HepG2 (cell line): ENCODE data around the gene ZNF446. TPM values are rescaled to one million over a fixed set of nuclear protein-coding genes. Genes with fewer than 3 reads are reported as not detected.

Experiments used
- ATF7 ChIP-seq, 2 experiments: fragments of 450-650 bp in 1 of 2; sonication (generic) in 1 of 2; formaldehyde crosslinking in 1 of 2; IDR thresholded peaks; 2 replicates each; pipeline versions ENCODE4 v1.4.0 to v1.6.1; 2016 to 2020; ENCODE audit warnings: antibody characterized with exemption in 1 of 2, mild to moderate bottlenecking in 1 of 2, missing genetic modification reagents in 1 of 2
- GABPA ChIP-seq, 2 experiments: IDR thresholded peaks; 2 replicates each; pipeline ENCODE4 v1.6.1; 2011 to 2016; ENCODE audit warnings: low read depth in 2 of 2, low read length in 1 of 2, missing biosample characterization in 1 of 2, missing genetic modification characterization in 1 of 2
- ISX ChIP-seq: sonication (generic); formaldehyde crosslinking; conservative IDR thresholded peaks from 2 replicates; pipeline ENCODE4 v1.5.0; 2020; ENCODE audit warnings: missing genetic modification reagents
- JARID2 ChIP-seq: sonication (generic); formaldehyde crosslinking; IDR thresholded peaks from 2 replicates; pipeline ENCODE4 v1.8.1; 2023; ENCODE audit warnings: missing genetic modification reagents, inconsistent platforms; ENCODE audit not compliant: insufficient replicate concordance
- KMT2B ChIP-seq: IDR thresholded peaks from 2 replicates; pipeline ENCODE4 v1.6.1; 2016; ENCODE audit warnings: missing genetic modification reagents, missing compliant biosample characterization
- MAZ ChIP-seq, 2 experiments: sonication (generic) in 1 of 2; formaldehyde crosslinking in 1 of 2; IDR thresholded peaks; 2 replicates each; pipeline versions ENCODE4 v1.5.0 to v1.6.1; 2012 to 2020; ENCODE audit warnings: low read depth in 2 of 2, mild to moderate bottlenecking in 2 of 2, borderline replicate concordance in 1 of 2, improper control_type of control experiment in 1 of 2, low read length in 1 of 2, missing genetic modification reagents in 1 of 2, moderate library complexity in 1 of 2
- MED1 ChIP-seq: sonication (generic); formaldehyde crosslinking; IDR thresholded peaks from 2 replicates; pipeline ENCODE4 v1.4.0; 2020; ENCODE audit warnings: missing genetic modification reagents
- MYC ChIP-seq: sonication (generic); formaldehyde crosslinking; IDR thresholded peaks from 2 replicates; pipeline ENCODE4 v1.9.0; 2021; ENCODE audit warnings: missing genetic modification reagents, borderline replicate concordance
- NFYB ChIP-seq: sonication (generic); formaldehyde crosslinking; IDR thresholded peaks from 2 replicates; pipeline ENCODE4 v1.4.0; 2020; ENCODE audit warnings: missing genetic modification reagents
- TBP ChIP-seq: sonication (generic); formaldehyde crosslinking; IDR thresholded peaks from 2 replicates; pipeline ENCODE4 v1.5.0; 2020; ENCODE audit warnings: missing genetic modification reagents
- TEAD2 ChIP-seq: sonication (generic); formaldehyde crosslinking; IDR thresholded peaks from 2 replicates; pipeline ENCODE4 v1.9.0; 2021; ENCODE audit warnings: missing genetic modification reagents
- U2AF2 ChIP-seq: fragments of 200-400 bp; formaldehyde crosslinking; IDR thresholded peaks from 2 replicates; pipeline ENCODE4 v1.6.1; 2017; ENCODE audit warnings: low read depth, mild to moderate bottlenecking, low read length
- ZC3H13 ChIP-seq: sonication (generic); formaldehyde crosslinking; IDR thresholded peaks from 2 replicates; pipeline ENCODE4 v1.8.1; 2023; ENCODE audit warnings: mild to moderate bottlenecking, missing genetic modification reagents, moderate library complexity
- ZNF331 ChIP-seq: sonication (generic); formaldehyde crosslinking; IDR thresholded peaks from 2 replicates; pipeline ENCODE4 v1.4.0; 2020; ENCODE audit warnings: missing genetic modification reagents
- ZNF44 ChIP-seq: sonication (generic); formaldehyde crosslinking; IDR thresholded peaks from 2 replicates; pipeline ENCODE4 v1.5.1; 2020; ENCODE audit warnings: mild to moderate bottlenecking, missing genetic modification reagents
- ZNF549 ChIP-seq: sonication (generic); formaldehyde crosslinking; IDR thresholded peaks from 2 replicates; pipeline ENCODE4 v1.5.0; 2020; ENCODE audit warnings: missing genetic modification reagents
- ZNF598 ChIP-seq: sonication (generic); formaldehyde crosslinking; IDR thresholded peaks from 2 replicates; pipeline ENCODE4 v1.5.1; 2020; ENCODE audit warnings: mild to moderate bottlenecking, missing genetic modification reagents, borderline replicate concordance
- ZNF780A ChIP-seq: sonication (generic); formaldehyde crosslinking; IDR thresholded peaks from 2 replicates; pipeline ENCODE4 v1.8.0; 2022; ENCODE audit warnings: mild to moderate bottlenecking, missing genetic modification reagents, moderate library complexity
- ZSCAN31 ChIP-seq: sonication (generic); formaldehyde crosslinking; IDR thresholded peaks from 2 replicates; pipeline ENCODE4 v1.5.0; 2020; ENCODE audit warnings: low read depth, mild to moderate bottlenecking, missing genetic modification reagents
- polyA plus RNA-seq, 8 experiments: library from polyadenylated mRNA; depleted of rRNA in 3 of 8; stranded (reverse) in 7 of 8; unstranded in 1 of 8; fragments of >200 nt; fragmentation: Illumina TruSeq in 4 of 8; extraction: Trizol in 4 of 8; gene quantifications; 2 replicates each; pipeline versions ENCODE4 v1.2.1 to v1.2.3, GENCODE V29; 2011 to 2016; ENCODE audit warnings: low read depth in 4 of 8, missing spikeins in 1 of 8, mixed read lengths in 1 of 8; ENCODE audit not compliant: insufficient read depth in 1 of 8
- total RNA-seq, 5 experiments: library from RNA; depleted of rRNA; stranded (reverse); fragments of >200 nt; fragmentation: Illumina TruSeq; extraction: Trizol; gene quantifications; 2 replicates each; pipeline ENCODE4 v1.2.3, GENCODE V29; 2016; ENCODE audit warnings: low read depth in 1 of 5
- TF ChIP-seq, protein P1 (sequence below): fragments of 450-650 bp; IDR thresholded peaks from 2 replicates; pipeline ENCODE4 v1.6.1; 2017
- TF ChIP-seq, protein P2 (sequence below): sonication (generic); formaldehyde crosslinking; IDR thresholded peaks from 2 replicates; pipeline ENCODE4 v1.8.0; 2022; ENCODE audit warnings: low read depth, missing genetic modification reagents
- TF ChIP-seq, protein P3 (sequence below): sonication (generic); formaldehyde crosslinking; IDR thresholded peaks from 2 replicates; pipeline ENCODE4 v1.8.0; 2022; ENCODE audit warnings: missing genetic modification reagents, low read depth, mild to moderate bottlenecking, borderline replicate concordance
- TF ChIP-seq, protein P4 (sequence below): IDR thresholded peaks from 2 replicates; pipeline ENCODE4 v1.6.1; 2016; ENCODE audit warnings: missing genetic modification reagents, missing compliant biosample characterization
- TF ChIP-seq, protein P5 (sequence below): sonication (generic); formaldehyde crosslinking; IDR thresholded peaks from 2 replicates; pipeline ENCODE4 v1.5.1; 2020; ENCODE audit warnings: missing genetic modification reagents, mild to moderate bottlenecking, borderline replicate concordance

The ZNF446 gene
- total and polyA plus RNA-seq, 2 of the 13 experiments (the other 11 are each of a cell fraction or from before 2014, with no cell fraction given) = 3.0 to 3.6 TPM

DNA sequence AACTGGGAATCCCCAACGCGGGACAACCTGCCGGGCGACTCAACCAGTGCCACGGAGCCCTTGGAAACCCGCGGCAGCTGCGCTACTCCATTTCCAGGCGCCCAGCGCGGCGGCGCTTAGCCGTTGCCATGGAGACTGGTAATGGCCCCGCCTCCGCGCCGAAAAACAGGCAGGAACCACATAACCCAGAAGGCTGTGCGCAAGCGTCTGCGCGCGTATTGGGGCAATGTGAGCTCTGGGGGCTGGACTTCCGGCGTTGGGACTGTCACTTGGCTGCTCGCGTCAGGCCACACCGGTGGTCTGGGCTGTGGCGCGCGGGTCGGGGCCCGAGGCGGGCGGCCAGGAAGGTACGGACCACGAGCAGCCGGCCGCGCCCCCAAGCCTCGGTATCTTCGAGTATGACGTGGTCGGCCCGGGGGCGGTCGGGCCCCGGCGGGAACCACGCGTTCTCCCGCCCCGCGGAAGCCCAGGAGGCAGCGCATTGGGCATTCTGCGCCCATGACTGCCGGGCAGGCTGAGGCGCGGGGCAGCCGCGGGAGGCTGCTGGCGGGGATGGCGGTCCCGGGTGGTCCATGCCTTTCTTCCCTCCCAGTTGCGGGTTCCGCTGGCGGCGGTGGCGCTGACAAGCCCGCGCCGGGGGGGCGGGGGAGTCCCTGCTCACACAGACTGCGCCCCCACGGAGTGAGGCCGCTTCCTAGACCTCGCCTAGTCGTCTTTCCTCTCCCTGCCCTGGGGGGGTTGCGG is 24.6 kb upstream of the ZNF446 start, which contains the start of gene ZNF324B (continued):
- TF ChIP-seq MAZ (IDR thresholded peaks at IDR 0.05; ENCODE audit: borderline replicate concordance, low read depth, low read length) (no peak), MAZ (CRISPR knock-in tag; IDR thresholded peaks at IDR 0.05; ENCODE audit: low read depth) (peak; percentile 71; the same call in 1 of the 2 replicates), MYC (peak; percentile 65; the same call in 1 of the 2 replicates), GABPA (IDR thresholded peaks at IDR 0.05; ENCODE audit: low read depth, low read length) (peak; percentile 91), GABPA (CRISPR knock-in tag; IDR thresholded peaks at IDR 0.05; ENCODE audit: low read depth) (peak; percentile 96), KMT2B (CRISPR knock-in tag) (0 out of 2 replicates have a peak, but pooled peaks have one; percentile 51), ZNF44 (peak; percentile 4; the same call in 1 of the 2 replicates), ZC3H13 (0 out of 2 replicates have a peak, but pooled peaks have one; percentile 61), JARID2 (CRISPR knock-in tag) (no peak), ZNF549 (no peak), ATF7 (IDR thresholded peaks at IDR 0.05) (no peak), ATF7 (CRISPR knock-in tag; IDR thresholded peaks at IDR 0.05) (0 out of 2 replicates have a peak, but pooled peaks have one; percentile 42), NFYB (peak; percentile 95), ZNF598 (no peak), ZSCAN31 (CRISPR knock-in tag) (no peak), TBP (no peak), U2AF2 (no peak), ZNF331 (CRISPR knock-in tag) (no peak; the same call in 1 of the 2 replicates), MED1 (CRISPR knock-in tag) (peak; percentile 32; the same call in 1 of the 2 replicates), TEAD2 (CRISPR knock-in tag) (no peak), ZNF780A (CRISPR knock-in tag) (peak; percentile 62; the same call in 1 of the 2 replicates), ISX (CRISPR knock-in tag) (no peak)
- TF ChIP-seq, protein P1, sequence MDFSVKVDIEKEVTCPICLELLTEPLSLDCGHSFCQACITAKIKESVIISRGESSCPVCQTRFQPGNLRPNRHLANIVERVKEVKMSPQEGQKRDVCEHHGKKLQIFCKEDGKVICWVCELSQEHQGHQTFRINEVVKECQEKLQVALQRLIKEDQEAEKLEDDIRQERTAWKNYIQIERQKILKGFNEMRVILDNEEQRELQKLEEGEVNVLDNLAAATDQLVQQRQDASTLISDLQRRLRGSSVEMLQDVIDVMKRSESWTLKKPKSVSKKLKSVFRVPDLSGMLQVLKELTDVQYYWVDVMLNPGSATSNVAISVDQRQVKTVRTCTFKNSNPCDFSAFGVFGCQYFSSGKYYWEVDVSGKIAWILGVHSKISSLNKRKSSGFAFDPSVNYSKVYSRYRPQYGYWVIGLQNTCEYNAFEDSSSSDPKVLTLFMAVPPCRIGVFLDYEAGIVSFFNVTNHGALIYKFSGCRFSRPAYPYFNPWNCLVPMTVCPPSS = no peak
- TF ChIP-seq, protein P2, sequence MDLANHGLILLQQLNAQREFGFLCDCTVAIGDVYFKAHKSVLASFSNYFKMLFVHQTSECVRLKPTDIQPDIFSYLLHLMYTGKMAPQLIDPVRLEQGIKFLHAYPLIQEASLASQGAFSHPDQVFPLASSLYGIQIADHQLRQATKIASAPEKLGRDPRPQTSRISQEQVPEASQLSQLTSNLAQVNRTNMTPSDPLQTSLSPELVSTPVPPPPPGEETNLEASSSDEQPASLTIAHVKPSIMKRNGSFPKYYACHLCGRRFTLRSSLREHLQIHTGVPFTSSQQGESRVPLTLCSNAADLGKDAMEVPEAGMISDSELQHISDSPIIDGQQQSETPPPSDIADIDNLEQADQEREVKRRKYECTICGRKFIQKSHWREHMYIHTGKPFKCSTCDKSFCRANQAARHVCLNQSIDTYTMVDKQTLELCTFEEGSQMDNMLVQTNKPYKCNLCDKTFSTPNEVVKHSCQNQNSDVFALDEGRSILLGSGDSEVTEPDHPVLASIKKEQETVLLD (CRISPR knock-in tag) = 0 out of 2 replicates have a peak, but pooled peaks have one; percentile 39
- TF ChIP-seq, protein P3, sequence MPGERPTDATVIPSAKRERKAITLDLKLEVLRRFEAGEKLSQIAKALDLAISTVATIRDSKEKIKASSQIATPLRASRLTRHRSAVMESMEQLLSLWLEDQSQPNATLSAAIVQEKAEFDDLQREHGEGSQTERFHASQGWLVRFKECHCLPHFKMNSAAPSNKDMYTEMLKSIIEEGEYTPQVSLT = no peak
- TF ChIP-seq, protein P4, sequence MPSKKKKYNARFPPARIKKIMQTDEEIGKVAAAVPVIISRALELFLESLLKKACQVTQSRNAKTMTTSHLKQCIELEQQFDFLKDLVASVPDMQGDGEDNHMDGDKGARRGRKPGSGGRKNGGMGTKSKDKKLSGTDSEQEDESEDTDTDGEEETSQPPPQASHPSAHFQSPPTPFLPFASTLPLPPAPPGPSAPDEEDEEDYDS (CRISPR knock-in tag) = peak; percentile 47
- TF ChIP-seq, protein P5, sequence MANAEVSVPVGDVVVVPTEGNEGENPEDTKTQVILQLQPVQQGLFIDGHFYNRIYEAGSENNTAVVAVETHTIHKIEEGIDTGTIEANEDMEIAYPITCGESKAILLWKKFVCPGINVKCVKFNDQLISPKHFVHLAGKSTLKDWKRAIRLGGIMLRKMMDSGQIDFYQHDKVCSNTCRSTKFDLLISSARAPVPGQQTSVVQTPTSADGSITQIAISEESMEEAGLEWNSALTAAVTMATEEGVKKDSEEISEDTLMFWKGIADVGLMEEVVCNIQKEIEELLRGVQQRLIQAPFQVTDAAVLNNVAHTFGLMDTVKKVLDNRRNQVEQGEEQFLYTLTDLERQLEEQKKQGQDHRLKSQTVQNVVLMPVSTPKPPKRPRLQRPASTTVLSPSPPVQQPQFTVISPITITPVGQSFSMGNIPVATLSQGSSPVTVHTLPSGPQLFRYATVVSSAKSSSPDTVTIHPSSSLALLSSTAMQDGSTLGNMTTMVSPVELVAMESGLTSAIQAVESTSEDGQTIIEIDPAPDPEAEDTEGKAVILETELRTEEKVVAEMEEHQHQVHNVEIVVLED (CRISPR knock-in tag) = peak; percentile 88
